Mucosa of rectum (tissue), 2 donors: ENCODE measurements around the gene C10orf71.

Experiments
- H3K27ac ChIP-seq, 2 donors: one replicate each; pipeline ENCODE4 v1.7.0; 2013; ENCODE audit warnings: inconsistent platforms in 2 of 2, low read depth in 2 of 2, low read length in 2 of 2
- H3K27me3 ChIP-seq, 2 donors: one replicate each; pipeline ENCODE4 v1.7.0; 2013; ENCODE audit warnings: low read length in 2 of 2; ENCODE audit not compliant: control insufficient read depth in 2 of 2, insufficient read depth in 2 of 2
- H3K36me3 ChIP-seq, 2 donors: one replicate each; pipeline ENCODE4 v1.7.0; 2013; ENCODE audit warnings: low read length in 2 of 2; ENCODE audit not compliant: control insufficient read depth in 2 of 2, insufficient read depth in 2 of 2
- H3K4me1 ChIP-seq, 2 donors: one replicate each; pipeline ENCODE4 v1.7.0; 2013; ENCODE audit warnings: low read length in 2 of 2, mild to moderate bottlenecking in 1 of 2; ENCODE audit not compliant: control insufficient read depth in 2 of 2, insufficient read depth in 2 of 2
- H3K4me3 ChIP-seq, 2 donors: one replicate each; pipeline ENCODE4 v1.7.0; 2013; ENCODE audit warnings: low read length in 2 of 2
- H3K9ac ChIP-seq, 2 donors: one replicate each; pipeline ENCODE4 v1.7.0; 2013; ENCODE audit warnings: low read length in 2 of 2, low read depth in 1 of 2, mild to moderate bottlenecking in 1 of 2
- H3K9me3 ChIP-seq, 2 donors: one replicate each; pipeline ENCODE4 v1.7.0; 2013; ENCODE audit warnings: low read length in 2 of 2; ENCODE audit not compliant: control insufficient read depth in 2 of 2
- donor health status: healthy.
- donor health status: Normal muscosa, but diverticular disease.

Gene C10orf71

GRCh38 chr10:49331431-49331830 is 32.5 kb downstream of the C10orf71 start:
- Histone ChIP-seq H3K9ac (no peak overlapping the region), H3K4me3 (no peak overlapping the region)

GRCh38 chr10:49332333-49332732 is 33.4 kb downstream of the C10orf71 start:
- H3K9ac ChIP-seq, result no peak overlapping the region

More at GRCh38 chr10:49331431-49331830, 32.5 kb downstream of the C10orf71 start:
- H3K27me3 ChIP-seq, result no peaks in the 10 kb centered on the region
- H3K27ac ChIP-seq, result no peak overlapping the region
- H3K9me3 ChIP-seq, result no peaks in the 10 kb centered on the region
- no peaks in the 10 kb centered on the region for H3K4me1 ChIP-seq
- H3K36me3 ChIP-seq, result no peaks in the 10 kb centered on the region

DNA sequence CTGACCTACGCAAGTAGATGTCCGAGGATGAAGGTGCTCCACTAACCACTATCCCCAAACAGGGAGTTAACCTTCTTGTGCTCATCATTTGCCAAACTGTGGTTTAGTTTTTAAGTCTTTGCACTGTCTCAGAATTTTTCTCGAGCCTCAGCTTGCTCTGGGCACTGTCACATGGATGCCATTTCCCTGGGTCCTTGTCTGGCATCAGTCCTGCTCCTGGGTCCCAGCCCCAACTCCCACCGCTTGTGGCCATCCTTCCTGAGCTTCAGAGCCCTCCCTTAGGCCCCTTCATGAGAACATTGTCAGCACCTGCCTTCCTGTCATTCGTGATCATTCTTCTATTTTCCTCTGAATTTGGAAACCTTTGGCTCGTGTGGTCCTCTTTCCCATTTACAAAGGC is 33.8 kb downstream of the C10orf71 start:
- Histone ChIP-seq H3K36me3 (no peaks in the 10 kb centered on the region), H3K9ac (no peak overlapping the region), H3K9me3 (no peaks in the 10 kb centered on the region), H3K27me3 (no peaks in the 10 kb centered on the region), H3K4me3 (no peak overlapping the region), H3K27ac (no peak overlapping the region), H3K4me1 (no peaks in the 10 kb centered on the region)

More at GRCh38 chr10:49332333-49332732, 33.4 kb downstream of the C10orf71 start:
- H3K4me1 ChIP-seq, result no peaks in the 10 kb centered on the region
- H3K4me3 ChIP-seq, result no peak overlapping the region
- H3K9me3 ChIP-seq, result no peaks in the 10 kb centered on the region
- H3K27me3 ChIP-seq, result no peaks in the 10 kb centered on the region
- no peak overlapping the region for H3K27ac ChIP-seq
- H3K36me3 ChIP-seq, result no peaks in the 10 kb centered on the region

DNA sequence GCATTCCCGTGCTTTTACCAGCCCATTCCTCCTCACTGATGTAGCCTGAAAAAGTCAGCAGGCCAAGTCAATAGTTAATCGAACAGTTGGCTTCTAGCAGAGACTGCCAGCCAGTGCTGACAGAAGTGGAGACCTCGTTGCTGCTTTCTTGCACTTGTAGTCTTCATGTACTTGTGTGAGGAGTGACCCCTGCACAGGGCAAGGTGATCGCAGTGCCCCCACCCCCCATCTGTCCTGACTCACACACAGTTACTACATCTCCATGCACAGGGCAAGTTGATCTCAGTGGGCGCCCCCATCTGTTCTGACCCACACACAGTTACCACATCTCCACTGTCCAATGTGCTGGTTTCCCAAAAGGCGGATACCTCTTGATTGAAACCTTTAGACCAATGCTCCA is 34.2 kb downstream of the C10orf71 start:
- Histone ChIP-seq H3K9me3 (no peaks in the 10 kb centered on the region), H3K27ac (no peak overlapping the region), H3K27me3 (no peaks in the 10 kb centered on the region)

GRCh38 chr10:49334964-49335363 is 36.0 kb downstream of the C10orf71 start:
- H3K36me3 ChIP-seq, result no peaks in the 10 kb centered on the region
- H3K4me1 ChIP-seq, result no peaks in the 10 kb centered on the region
- no peak overlapping the region for H3K27ac ChIP-seq
- no peak overlapping the region for H3K9ac ChIP-seq
- no peaks in the 10 kb centered on the region for H3K27me3 ChIP-seq
- no peak overlapping the region for H3K4me3 ChIP-seq
- H3K9me3 ChIP-seq, result no peaks in the 10 kb centered on the region

More for the DNA sequence above, 34.2 kb downstream of the C10orf71 start:
- Histone ChIP-seq H3K4me3 (no peak overlapping the region), H3K4me1 (no peaks in the 10 kb centered on the region), H3K9ac (no peak overlapping the region), H3K36me3 (no peaks in the 10 kb centered on the region)

DNA sequence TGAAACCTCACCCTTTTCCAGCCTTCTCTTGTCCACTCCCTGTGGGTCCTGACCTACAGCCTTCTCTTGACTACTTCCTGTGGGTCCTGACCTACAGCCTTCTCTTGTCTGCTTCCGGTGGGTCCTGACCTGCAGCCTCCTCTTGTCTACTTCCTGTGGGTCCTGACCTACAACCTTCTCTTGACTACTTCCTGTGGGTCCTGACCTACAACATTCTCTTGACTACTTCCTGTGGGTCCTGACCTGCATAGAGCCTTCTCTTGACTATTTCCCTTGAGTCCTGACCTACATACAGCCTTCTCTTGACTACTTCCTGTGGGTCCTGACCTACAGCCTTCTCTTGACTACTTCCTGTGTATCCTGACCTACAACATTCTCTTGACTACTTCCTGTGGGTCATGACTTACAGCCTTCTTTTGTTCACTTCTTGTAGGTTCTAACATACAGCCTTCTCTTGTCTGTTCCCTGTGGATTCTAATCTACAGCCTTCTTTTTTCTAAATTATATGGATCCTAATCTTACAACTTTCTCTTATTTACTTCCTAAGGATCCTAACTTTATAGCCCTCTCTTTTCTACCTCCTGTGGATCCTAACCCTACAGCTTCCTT is 36.5 kb downstream of the C10orf71 start:
- no peaks in the 10 kb centered on the region for H3K9me3 ChIP-seq
- no peaks in the 10 kb centered on the region for H3K27me3 ChIP-seq
- no peaks in the 10 kb centered on the region for H3K36me3 ChIP-seq
- no peaks in the 10 kb centered on the region for H3K4me1 ChIP-seq
- H3K9ac ChIP-seq, result no peak overlapping the region
- no peak overlapping the region for H3K4me3 ChIP-seq
- H3K27ac ChIP-seq, result no peak overlapping the region

GRCh38 chr10:49338604-49339003 is 39.6 kb downstream of the C10orf71 start:
- Histone ChIP-seq H3K9me3 (no peaks in the 10 kb centered on the region), H3K27ac (no peak overlapping the region), H3K9ac (no peak overlapping the region), H3K4me3 (no peak overlapping the region), H3K27me3 (no peaks in the 10 kb centered on the region), H3K4me1 (no peaks in the 10 kb centered on the region), H3K36me3 (no peaks in the 10 kb centered on the region)

- Histone ChIP-seq H3K27me3 (no peaks in the 10 kb centered on the region), H3K9me3 (no peaks in the 10 kb centered on the region), H3K36me3 (no peaks in the 10 kb centered on the region), H3K4me3 (no peak overlapping the region), H3K9ac (no peak overlapping the region), H3K27ac (no peak overlapping the region), H3K4me1 (no peaks in the 10 kb centered on the region)
These were observed 45.9 kb downstream of the C10orf71 start for GRCh38 chr10:49344840-49345239.

DNA sequence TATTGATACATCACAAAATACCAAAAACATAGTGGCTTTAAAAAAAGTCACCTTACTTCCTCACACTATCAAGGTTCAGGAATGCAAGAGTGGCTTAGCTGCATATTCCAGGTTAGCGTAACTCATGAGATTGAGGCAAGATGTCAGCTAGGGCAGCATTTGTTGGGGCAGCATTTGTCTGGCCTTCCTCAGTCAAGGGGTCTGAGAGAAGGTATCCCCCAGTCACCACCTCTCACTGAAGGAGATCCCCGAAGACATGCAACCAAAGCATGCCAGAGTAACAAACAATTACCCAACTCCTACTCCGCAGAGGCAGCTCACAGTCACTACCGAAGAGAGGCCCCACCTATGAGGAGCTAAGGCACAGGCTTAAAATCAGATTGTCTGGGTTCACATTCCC is 48.4 kb downstream of the C10orf71 start:
- Histone ChIP-seq H3K4me3 (no peak overlapping the region), H3K9me3 (peaks cover 2 to 3% of the 10 kb centered on the region in 2 donors), H3K27ac (no peak overlapping the region), H3K36me3 (no peaks in the 10 kb centered on the region), H3K27me3 (no peaks in the 10 kb centered on the region), H3K9ac (no peak overlapping the region), H3K4me1 (no peaks in the 10 kb centered on the region)

DNA sequence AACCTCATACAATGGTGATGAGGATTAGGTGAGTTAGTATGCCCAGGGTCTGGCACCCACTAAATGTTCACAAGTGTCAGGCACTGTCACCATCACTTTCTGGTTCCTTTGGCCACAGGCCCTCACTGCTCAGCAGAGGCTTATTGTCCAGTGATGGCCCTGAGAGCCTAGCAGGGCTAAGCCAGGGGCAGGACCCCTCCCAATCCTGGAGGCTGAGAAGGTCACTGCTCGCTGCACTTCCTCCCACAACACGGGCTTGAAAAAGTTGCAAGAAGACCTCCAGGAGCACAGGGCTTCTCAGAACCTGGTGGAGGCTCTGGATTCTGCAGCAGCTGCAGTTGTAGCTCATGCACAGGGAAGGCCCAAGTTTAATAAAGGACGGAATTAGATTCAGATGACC is 48.9 kb downstream of the C10orf71 start:
- Histone ChIP-seq H3K9ac (no peak overlapping the region), H3K27me3 (no peaks in the 10 kb centered on the region), H3K36me3 (no peaks in the 10 kb centered on the region), H3K9me3 (peaks cover 2 to 3% of the 10 kb centered on the region in 2 donors), H3K4me1 (no peaks in the 10 kb centered on the region), H3K4me3 (no peak overlapping the region), H3K27ac (no peak overlapping the region)

DNA sequence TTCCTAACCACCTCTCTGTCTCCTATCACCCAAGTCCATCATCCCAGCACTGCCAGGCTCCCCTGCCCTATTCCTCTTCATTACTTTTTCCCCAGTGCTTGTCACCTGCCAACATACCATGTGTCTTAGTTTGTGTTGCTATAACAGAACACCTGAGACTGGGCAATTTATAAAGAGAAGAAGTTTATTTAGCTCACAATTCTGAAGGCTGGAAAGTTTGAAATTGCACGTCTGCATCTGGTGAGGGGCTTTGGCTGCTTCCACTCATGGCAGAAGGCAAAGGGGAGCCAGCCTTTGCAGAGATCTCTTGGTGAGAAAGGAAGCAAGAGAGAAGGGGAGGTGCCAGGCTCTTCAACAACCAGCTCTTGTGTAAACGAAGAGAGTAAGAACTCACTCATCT is 49.6 kb downstream of the C10orf71 start:
- no peak overlapping the region for H3K4me3 ChIP-seq
- H3K9me3 ChIP-seq, result peaks cover 2 to 3% of the 10 kb centered on the region in 2 donors
- H3K27me3 ChIP-seq, result no peaks in the 10 kb centered on the region
- no peak overlapping the region for H3K9ac ChIP-seq
- no peaks in the 10 kb centered on the region for H3K36me3 ChIP-seq
- H3K4me1 ChIP-seq, result no peaks in the 10 kb centered on the region
- H3K27ac ChIP-seq, result no peak overlapping the region
